Activated CD4-positive, CD25-positive, alpha-beta regulatory T cell treated with anti-CD3 and anti-CD28 coated beads, Interleukin-2, amount 50 U/mL, for 24 hours (primary cell): ENCODE measurements around the gene KCNN3.

Experiments
- ATAC-seq, 2 donors: fragments of 150-1000 bp; cut with Tn5 transposase; one replicate each; pipeline ENCODE4 v1.10.0; 2021; ENCODE audit warnings: mild to moderate bottlenecking in 1 of 2, moderate library complexity in 1 of 2

KCNN3 gene

GRCh38 chr1:154813846-154814505 lies 56.1 kb downstream of the KCNN3 start:
- ATAC-seq = no peak

DNA sequence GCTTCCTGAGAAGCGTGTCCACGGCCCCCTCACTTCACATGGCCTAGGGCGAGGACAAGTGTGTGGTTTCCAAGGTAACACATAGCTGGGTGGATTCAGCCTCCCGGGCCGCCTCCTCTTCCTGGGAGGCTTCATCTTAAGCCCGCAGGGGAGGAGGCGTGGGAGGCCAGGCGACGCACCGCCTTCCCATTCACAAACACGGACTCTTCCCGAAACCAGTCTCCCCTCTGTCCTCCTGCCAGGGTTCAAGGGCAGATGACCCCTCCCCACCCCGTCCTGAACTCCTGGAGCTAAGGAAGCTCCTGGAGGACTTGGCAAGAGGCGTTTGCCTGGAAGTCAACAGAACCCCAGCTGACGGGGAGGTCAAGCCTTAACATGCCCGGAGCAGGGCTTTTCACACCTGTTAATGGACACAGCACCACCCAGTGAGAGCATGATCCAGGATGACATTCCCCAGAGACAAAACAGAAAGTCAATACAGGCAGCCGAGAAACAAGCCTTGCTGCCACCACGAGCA lies 56.7 kb downstream of the KCNN3 start:
- ATAC-seq = no peak

DNA sequence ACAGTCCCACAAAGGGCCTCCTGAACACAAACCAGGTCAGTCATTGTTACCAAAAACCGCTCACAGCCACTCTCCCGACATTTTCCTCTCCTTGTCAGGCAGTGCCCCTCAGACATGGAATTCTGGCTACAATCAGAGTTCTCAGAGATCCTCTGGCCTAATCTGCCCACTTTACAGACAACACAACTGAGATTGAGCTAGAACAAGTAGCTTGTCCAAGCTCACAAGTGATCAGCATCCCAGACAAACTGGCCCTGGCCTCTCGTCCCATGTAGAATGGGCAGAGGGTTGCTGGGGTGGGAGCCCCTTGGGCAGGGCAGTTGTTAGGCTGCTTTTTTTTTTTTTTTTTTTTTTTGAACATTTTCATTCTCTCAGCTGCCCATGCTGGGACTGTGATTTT lies 57.2 kb downstream of the KCNN3 start:
- no peak for ATAC-seq

- ATAC-seq = peak; percentile 60 to 65
These were observed 59.5 kb downstream of the KCNN3 start for GRCh38 chr1:154810571-154810970.

- ATAC-seq = no peak
These were observed 60.4 kb downstream of the KCNN3 start for GRCh38 chr1:154809436-154810413.

DNA sequence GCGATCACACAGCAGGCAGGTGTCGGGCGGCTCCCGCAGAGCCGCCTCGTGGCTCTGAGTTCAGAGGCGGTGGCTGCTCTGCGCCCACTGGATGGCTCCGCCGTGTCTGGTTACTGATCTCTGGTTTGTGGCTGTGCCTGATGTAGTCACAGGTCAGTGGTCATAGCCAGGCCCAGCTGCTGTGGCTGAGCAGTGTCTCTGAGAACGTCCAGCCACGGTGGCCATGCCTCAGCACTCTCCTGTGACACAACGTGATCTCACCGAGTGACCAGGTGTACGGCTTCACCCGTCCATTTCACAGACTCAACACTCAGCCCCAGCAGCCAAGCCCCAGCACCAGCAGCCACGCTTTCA lies 61.2 kb downstream of the KCNN3 start:
- no peak for ATAC-seq

GRCh38 chr1:154808261-154808908 lies 61.7 kb downstream of the KCNN3 start:
- no peak for ATAC-seq

DNA sequence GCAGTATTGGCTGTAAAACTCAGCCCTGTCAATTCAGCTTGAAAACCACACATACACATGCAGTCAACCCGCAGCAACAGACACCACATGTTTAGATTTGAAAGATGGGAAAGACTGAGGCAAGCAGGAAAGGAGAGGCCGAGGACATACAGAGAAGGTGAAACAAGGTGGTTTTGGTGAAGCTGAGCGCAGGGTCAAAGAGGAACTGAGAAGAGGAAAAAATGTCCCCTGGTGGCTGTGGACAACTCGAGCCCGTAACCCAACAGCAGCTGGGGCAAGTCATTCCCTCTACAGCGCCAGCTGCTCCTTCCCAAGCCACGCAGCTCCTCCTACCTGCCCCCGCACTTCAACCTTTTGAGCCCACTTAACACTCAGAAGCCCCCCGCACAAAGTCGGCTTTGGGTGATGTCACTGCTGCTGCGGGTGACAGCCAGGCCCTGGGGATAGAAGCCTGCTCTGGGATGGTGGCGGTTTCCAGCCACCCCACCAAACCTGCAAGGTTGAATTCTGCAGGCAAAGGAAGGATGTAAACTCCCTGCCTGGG lies 63.0 kb downstream of the KCNN3 start:
- peak in 1 of 2 donors; percentile 33 for ATAC-seq

DNA sequence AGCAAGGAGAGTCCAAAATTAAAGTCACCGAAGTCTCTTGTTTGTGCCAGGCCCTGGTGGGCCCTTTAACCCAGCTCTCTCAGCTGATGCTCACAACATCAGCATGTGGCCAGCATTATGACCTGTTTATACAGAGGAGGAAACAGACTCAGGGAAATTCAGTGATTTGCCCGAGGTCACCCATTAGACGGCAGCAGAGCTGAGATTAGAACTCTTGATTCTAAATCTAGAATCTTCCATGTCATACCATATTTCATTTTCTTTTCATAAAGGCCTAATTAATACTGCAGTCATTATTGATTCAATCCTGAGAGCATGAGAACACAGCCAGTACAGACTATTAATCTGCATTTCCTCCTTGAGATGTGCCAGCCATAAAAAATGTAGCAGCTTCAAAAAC lies 63.7 kb downstream of the KCNN3 start:
- no peak for ATAC-seq

DNA sequence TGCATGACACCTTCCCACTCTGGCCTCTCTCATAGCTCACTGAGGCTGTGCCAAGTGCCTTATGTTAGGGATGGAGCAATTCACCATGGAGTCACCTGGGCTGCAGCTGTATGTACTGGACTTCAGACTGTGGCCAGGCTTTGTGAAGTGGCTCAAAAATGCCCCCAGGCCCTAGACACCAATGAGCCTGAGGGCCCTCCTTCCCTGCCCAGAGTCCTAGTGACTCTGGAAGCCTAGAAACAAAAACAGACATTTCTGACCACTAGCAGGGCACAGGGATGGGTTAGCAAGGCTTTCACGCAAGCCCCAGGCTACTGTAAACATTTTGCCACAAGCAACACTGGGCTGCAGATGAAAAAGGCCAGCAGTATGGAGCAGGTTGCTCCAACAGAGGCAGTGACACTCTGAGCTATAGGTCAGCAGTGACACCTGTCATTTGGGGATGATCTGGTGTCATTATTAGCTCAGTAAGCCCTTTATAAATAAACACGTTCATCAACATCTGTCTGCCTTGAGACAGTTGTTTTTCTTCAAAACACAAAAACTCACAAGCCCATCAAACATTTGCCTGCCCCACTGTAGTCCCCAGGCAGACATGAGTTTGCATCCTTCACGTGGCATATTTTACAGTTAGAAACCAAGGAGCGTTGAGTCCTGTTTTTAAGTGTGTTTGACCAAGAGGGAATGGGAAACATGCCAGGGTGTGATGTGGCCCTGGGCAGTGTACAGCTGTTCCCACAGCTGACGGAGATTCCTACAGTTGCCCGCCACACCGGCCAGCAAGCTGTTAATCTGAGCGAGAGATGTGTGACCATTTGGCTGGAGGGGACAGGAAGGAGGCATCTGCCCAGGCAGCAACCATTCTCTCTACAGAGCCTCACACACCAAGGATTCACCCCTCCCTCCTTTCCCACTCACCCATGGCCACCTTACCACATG lies 66.8 kb downstream of the KCNN3 start:
- no peak for ATAC-seq

GRCh38 chr1:154802336-154802969 lies 67.6 kb downstream of the KCNN3 start:
- no peak for ATAC-seq

- ATAC-seq = no peak
These were observed 68.7 kb downstream of the KCNN3 start for GRCh38 chr1:154801234-154802011.

GRCh38 chr1:154799188-154799587 lies 70.9 kb downstream of the KCNN3 start:
- no peak for ATAC-seq

DNA sequence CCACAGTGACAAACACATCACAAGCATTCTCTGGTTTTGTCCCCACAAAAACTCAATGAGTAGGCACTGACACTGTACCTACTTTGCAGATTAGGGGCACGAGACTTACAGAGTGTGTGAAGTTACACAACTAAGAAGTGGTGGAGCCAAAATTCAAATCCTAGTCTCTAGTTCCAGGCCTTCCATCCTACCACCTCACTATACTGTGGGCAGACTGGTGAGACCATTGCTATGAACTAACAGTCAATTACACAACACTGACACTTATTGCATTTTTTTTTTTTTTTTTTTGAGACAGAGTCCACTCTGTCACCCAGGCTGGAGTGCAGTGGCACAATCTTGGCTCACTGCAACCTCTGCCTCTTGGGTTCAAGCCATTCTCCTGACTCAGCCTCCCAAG lies 71.4 kb downstream of the KCNN3 start:
- ATAC-seq = no peak

DNA sequence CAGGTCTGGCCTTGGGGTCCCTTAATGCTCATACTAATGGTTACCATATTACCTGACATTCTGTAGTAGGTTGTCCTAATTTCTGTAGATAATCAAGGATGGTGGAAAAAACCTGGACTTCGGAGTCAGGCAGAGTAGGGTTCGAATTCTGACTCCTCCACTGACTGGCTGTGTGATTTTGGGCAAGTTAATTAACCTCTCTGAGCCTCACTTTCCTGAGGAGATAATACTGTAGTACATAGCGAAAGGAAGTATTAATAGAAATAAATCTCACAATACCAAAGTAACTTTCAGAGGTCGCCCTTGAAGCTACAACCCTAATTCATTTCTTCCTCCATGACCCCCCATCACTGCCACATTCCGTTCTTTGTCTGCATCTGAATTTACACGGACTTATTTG lies 72.9 kb downstream of the KCNN3 start:
- ATAC-seq = no peak

- ATAC-seq = no peak
These were observed 73.7 kb downstream of the KCNN3 start for GRCh38 chr1:154796303-154796892.

GRCh38 chr1:154794608-154795007 lies 75.5 kb downstream of the KCNN3 start:
- no peak for ATAC-seq

DNA sequence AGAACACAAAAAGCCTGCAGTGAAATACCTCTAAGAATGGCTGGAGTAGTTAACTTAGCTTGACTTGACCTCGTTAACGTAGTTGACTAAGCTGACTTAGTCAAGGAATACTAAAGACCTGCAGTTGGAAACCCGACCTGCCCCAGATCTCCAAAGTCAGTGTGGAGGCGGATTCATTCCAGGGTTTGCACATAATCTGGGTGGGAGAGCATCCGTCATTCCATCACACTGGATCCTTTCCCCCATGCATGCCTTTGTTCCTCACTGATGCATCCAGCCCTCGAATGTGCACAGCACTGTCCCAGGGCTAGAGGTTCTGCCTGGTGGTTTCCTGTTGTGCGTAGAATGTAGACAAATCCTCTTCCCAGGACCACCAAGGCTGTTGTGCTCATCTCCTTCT lies 76.4 kb downstream of the KCNN3 start:
- no peak for ATAC-seq

DNA sequence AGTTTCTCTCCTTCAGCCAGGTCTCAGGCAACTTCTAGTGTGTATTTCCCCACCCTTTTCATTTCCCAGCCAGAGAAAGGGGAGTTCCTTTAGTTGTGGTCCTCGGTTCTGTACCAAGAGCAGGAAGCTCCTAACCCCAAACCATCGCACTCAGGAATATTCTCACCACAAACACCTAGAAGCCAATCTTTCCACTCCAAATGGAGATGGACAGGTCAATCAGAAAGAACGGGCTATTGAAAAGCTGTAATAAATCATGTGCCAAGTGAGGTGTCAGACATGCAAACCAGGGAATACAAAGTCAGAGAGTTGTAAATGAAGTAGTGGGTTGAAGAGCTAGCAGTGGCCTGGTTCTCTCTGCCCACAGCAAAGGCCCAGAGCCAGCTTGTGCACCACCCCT lies 77.2 kb downstream of the KCNN3 start:
- ATAC-seq = no peak
